Myocyte (in vitro differentiated cells): ENCODE measurements around the gene KASH5. TPM values are rescaled to one million over a fixed set of nuclear protein-coding genes. Genes with fewer than 3 reads are reported as not detected.
"Not testable (repeated sequence)": the region's sequence is repeated elsewhere in the genome, so short reads cannot be mapped to it uniquely, and the experiment has no call there.

ENCODE experiments used
- DNase-seq: peaks from one replicate; pipeline ENCODE4 v3.0.0-alpha.2; 2012; ENCODE audit warnings: low read depth
- total RNA-seq: library from RNA; depleted of rRNA; stranded (reverse); fragments of >200 nt; gene quantifications from 2 replicates; pipeline ENCODE4 v1.2.3, GENCODE V29; 2014

KASH5 gene
- total RNA-seq, 1 donor from 2014 or later: not detected

DNA sequence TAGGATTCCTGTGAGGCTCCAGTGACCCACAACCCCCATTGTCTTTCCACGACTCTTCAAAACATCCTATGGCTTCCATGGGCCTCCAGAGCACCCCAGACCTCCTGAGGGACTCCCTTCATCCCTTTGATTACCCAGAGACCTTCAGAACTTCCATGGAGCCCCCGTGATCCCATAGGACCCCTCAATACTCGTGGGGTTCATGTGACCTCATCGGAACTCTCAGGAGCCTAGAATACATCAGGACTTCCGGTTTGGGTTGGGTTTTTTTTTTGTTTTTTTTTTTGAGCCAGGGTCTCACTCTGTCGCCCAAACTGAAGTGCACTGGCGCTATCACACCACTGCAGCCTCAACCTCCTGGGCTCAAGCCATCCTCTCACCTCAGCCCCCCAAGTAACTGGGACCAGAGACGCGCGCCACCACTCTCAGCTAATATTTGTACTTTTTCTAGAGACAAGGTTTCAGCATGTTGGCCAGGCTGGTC is 65.8 kb downstream of the KASH5 start:
- DNase-seq: no peak

DNA sequence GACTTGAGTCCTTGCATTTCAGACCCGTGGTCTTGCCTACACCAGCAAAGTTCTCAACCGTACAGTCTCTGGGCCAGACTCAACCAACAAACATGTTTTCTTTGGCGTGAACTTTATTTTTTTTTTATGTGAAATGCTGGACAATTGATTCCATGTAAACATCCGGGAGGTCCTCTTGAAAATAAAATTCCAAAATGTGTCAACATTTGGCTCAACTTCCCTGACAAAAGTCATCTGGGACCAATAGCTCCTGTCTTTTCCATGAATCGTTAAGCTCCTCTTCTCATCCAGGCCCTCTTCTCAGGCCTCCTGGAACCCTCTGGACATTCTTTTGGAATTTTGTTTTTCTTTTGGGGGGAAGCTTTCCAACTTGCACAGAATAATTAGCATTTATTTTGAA is 67.7 kb downstream of the KASH5 start:
- no peak for DNase-seq

DNA sequence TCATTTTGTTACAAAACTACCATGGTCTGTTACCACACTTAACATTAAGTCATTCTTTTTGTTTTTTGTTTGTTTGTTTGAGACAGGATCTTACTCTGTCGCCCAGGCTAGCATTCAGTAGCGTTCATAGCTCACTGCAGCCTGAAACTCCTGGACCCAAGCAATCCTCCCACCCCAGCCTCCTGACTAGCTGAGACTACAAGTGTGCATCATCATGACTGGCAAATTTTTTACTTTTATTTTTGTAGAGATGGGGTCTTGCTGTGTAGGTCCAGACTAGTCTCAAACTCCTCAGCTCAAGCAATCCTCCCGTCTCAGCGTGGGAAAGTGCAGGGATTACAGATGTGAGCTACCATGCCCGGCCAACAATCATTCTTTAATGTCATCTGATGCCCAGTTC is 68.3 kb downstream of the KASH5 start:
- DNase-seq: no peak

DNA sequence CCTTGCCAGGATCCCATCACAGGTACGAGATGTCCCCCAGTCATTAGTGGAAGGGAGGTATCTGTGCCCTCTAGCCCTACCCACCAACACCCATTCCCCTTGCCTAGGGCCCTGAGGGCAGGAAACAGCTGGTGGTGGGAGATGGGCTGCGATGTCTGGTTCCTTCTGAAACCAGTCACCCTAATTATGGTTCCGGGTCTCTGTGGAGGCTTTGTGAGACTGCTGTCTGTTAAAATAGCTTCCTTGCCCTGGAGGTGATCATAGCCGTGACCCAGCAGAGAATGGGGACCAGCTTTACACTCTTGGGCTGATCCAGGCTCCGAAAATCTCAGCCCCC is 70.5 kb downstream of the KASH5 start:
- no peak for DNase-seq

DNA sequence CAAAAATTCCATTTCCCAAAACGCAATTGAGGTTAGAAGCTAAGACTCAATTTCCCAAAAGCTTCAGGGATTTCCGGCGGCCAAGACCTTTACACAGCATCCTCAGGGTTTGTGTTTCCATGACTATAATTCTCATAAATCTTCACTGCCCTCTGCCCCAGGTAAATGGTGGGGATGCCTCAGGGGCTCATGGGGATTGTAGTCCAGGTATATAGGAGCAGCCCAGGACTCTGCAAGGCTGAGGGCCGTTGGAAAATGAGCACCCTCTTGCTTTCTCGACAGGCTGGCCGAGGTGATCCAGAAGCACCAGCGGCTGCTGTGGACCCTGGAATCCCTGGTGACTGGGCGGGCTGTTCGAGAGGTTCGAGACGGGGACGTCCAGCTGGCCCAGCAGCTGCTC is 71.3 kb downstream of the KASH5 start:
- no peak for DNase-seq

DNA sequence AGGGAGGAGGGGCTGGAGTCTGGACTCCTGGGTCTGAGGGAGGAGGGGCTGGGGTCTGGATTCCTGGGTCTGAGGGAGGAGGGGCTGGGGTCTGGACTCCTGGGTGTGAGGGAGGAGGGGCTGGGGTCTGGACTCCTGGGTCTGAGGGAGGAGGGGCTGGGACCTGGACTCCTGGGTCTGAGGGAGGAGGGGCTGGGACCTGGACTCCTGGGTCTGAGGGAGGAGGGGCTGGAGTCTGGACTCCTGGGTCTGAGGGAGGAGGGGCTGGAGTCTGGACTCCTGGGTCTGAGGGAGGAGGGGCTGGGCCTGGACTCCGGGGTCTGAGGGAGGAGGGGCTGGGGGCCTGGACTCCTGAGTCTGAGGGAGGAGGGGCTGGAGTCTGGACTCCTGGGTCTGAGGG is 73.1 kb downstream of the KASH5 start:
- not testable (repeated sequence) for DNase-seq

DNA sequence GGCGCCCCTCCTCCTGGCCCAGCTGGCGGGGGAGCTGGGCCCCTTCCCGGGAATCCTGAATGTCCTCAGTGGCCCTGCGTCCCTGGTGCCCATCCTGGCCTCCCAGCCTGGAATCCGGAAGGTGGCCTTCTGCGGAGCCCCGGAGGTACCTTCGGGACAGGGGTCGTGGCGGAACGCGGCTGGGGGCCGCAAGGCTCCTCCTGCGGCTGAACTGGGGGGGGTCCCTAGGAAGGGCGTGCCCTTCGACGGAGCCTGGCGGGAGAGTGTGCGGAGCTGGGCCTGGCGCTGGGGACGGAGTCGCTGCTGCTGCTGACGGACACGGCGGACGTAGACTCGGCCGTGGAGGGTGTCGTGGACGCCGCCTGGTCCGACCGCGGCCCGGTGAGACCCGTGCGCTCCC is 73.6 kb downstream of the KASH5 start:
- DNase-seq: no peak

DNA sequence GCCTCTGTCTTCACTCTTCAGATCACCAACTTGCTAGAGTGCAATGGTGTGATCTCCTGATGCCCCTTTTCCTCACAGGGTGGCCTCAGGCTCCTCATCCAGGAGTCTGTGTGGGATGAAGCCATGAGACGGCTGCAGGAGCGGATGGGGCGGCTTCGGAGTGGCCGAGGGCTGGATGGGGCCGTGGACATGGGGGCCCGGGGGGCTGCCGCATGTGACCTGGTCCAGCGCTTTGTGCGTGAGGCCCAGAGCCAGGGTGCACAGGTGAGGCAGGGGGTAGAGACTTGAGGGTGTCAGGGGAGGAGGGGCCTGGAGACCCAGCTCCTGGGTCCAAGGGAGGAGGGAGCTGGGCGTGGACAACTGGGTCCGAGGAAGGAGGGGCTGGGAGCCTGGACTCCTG is 74.4 kb downstream of the KASH5 start:
- DNase-seq: no peak

DNA sequence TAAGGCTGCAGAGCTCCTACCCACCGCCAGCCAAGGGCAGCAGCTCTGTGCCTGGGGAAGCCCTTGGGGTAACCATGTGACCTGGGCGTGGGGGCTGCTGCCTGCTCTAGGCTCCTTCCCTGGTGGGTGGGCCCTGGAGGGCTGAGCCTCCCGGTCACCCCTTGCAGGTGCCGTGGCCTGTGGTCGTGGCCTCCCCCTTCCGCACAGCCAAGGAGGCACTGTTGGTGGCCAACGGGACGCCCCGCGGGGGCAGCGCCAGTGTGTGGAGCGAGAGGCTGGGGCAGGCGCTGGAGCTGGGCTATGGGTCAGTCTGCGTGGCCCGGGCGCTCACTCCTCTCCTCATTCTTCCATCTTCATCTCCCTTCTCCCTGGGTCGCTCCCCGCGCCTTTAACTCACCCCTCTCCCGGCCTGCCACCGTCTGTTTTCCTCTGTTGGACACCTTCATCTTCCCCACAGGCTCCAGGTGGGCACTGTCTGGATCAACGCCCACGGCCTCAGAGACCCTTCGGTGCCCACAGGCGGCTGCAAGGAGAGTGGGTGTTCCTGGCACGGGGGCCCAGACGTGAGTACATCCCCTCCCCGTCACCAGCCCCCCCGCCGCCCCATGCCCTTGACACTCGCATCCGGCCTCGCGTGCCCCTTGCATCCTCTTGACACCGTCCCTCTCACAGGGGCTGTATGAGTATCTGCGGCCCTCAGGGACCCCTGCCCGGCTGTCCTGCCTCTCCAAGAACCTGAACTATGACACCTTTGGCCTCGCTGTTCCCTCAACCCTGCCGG is 76.1 kb downstream of the KASH5 start:
- DNase-seq: no peak

DNA sequence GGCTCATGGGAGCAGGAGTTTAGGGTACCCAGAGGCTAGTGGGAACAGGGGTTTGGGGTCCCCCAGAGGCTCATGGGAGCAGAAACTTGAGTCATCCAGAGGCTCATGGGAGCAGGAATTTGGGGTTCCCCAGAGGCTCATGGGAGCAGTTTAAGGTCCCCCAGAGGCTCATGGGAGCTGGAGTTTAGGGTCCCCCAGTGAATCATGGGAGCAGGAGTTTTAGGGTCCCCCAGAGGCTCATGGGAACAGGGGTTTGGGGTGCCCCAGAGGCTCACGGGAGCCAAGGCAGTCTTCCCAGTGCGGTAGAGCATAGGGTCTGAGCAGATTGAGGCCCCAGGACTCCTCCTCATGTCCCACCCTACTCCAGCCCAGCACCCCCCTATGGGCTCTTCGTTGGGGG is 77.3 kb downstream of the KASH5 start:
- no peak for DNase-seq

Other genes with a start within 250 kb of the KASH5 start
- 375 and 578 TPM in 2 replicates for gene HRC, start 232.9 kb upstream of the KASH5 start, total RNA-seq
- gene TRPM4, start 230.5 kb upstream of the KASH5 start, total RNA-seq: 14.3 and 18.6 TPM in 2 replicates
- gene SLC6A16, start 63.1 kb upstream of the KASH5 start, total RNA-seq: 0.51 and 2.0 TPM in 2 replicates
- gene CD37, start 52.8 kb upstream of the KASH5 start, total RNA-seq: not detected in 2 replicates
- gene TEAD2, start 25.8 kb upstream of the KASH5 start, total RNA-seq: 43.8 and 45.3 TPM in 2 replicates
- 0.36 and 2.4 TPM in 2 replicates for gene DKKL1, start 24.4 kb upstream of the KASH5 start, total RNA-seq
- gene PTH2, start 35.2 kb downstream of the KASH5 start, total RNA-seq: not detected in 2 replicates
- not detected in 2 replicates for gene GFY, start 37.1 kb downstream of the KASH5 start, total RNA-seq
- gene SLC17A7, start 53.3 kb downstream of the KASH5 start, total RNA-seq: 0.05 and 0.31 TPM in 2 replicates
- 53.7 and 59.3 TPM in 2 replicates for gene PIH1D1, start 63.6 kb downstream of the KASH5 start, total RNA-seq
- gene ALDH16A1, start 65.0 kb downstream of the KASH5 start, total RNA-seq: 14.4 and 17.3 TPM in 2 replicates
- gene FLT3LG, start 86.0 kb downstream of the KASH5 start, total RNA-seq: 2.6 and 3.4 TPM in 2 replicates
- 1,470 and 1,688 TPM in 2 replicates for gene RPL13A, start 99.4 kb downstream of the KASH5 start, total RNA-seq
- 1,718 and 2,274 TPM in 2 replicates for gene RPS11, start 108.2 kb downstream of the KASH5 start, total RNA-seq
- gene FCGRT, start 124.4 kb downstream of the KASH5 start, total RNA-seq: 111 and 122 TPM in 2 replicates
- gene RCN3, start 139.8 kb downstream of the KASH5 start, total RNA-seq: 102 and 136 TPM in 2 replicates
- 51.3 and 68.7 TPM in 2 replicates for gene NOSIP, start 192.3 kb downstream of the KASH5 start, total RNA-seq
- 0.16 TPM in 1 of 2 replicates, not detected in the other for gene PRRG2, start 193.1 kb downstream of the KASH5 start, total RNA-seq
- gene PRR12, start 202.9 kb downstream of the KASH5 start, total RNA-seq: 3.2 and 4.4 TPM in 2 replicates